Activated CD4-positive, alpha-beta memory T cell treated with anti-CD3 and anti-CD28 coated beads, Interleukin-2, amount 10 ng/mL, durations not matched to agents 7 days and 5 days (primary cell): ENCODE results near the gene SLC9A1. TPM values are rescaled to one million over a fixed set of nuclear protein-coding genes. Genes with fewer than 3 reads are reported as not detected.

Experiments used
- CTCF ChIA-PET: fragments of 350-600 bp; sonication (Branson Sonifier 250); formaldehyde crosslinking; loops from one replicate; lab custom pipeline; 2021; ENCODE audit warnings: antibody characterized with exemption, inconsistent platforms; lab: Charles Lee
- POLR2A ChIA-PET: fragments of 350-600 bp; sonication (Branson Sonifier 250); formaldehyde crosslinking; loops from one replicate; lab custom pipeline; 2021; ENCODE audit warnings: antibody characterized with exemption; lab: Charles Lee
- DNase-seq: peaks from one replicate; pipeline ENCODE4 v3.0.0-alpha.2; 2020
- H3K27ac Mint-ChIP-seq: one replicate; pipeline ENCODE4 v1.8.0; 2021; ENCODE audit warnings: mild to moderate bottlenecking, mixed read lengths
- H3K27me3 Mint-ChIP-seq: one replicate; pipeline ENCODE4 v1.8.0; 2021; ENCODE audit warnings: mixed read lengths
- H3K36me3 Mint-ChIP-seq: one replicate; pipeline ENCODE4 v1.8.0; 2021; ENCODE audit warnings: low read depth, mixed read lengths
- H3K4me1 Mint-ChIP-seq: one replicate; pipeline ENCODE4 v1.8.0; 2021; ENCODE audit warnings: mixed read lengths
- H3K4me3 Mint-ChIP-seq: one replicate; pipeline ENCODE4 v1.8.0; 2021; ENCODE audit warnings: mild to moderate bottlenecking, mixed read lengths
- H3K9me3 Mint-ChIP-seq: one replicate; pipeline ENCODE4 v1.8.0; 2021; ENCODE audit warnings: mixed read lengths
- total RNA-seq, 2 experiments: library from RNA; stranded (reverse); gene quantifications; one replicate each; pipeline ENCODE4 v1.2.3, GENCODE V29; 2021

Gene SLC9A1
- total RNA-seq, 2 experiments from 2014 or later = 26.6 to 27.5 TPM

GRCh38 chr1:27053977-27054753 lies 100.8 kb downstream of the SLC9A1 start:
- DNase-seq = no peak
- Mint-ChIP-seq H3K36me3 (no peaks in the 10 kb centered on the region), H3K4me1 (no peaks in the 10 kb centered on the region), H3K27me3 (peaks cover 1% of the 10 kb centered on the region), H3K27ac (no peak overlapping the region), H3K4me3 (no peak overlapping the region), H3K9me3 (no peaks in the 10 kb centered on the region)
- CTCF ChIA-PET = interaction anchor here (0.5 to 4.0 kb wide), 5 partner anchors 8 to 1139 kb away, joined by 3 to 28 read pairs (median 5); no protein-coding TSS in a partner anchor
- POLR2A ChIA-PET = no interaction called here

- Mint-ChIP-seq H3K9me3 (no peaks in the 10 kb centered on the region), H3K27ac (no peak overlapping the region), H3K4me1 (no peaks in the 10 kb centered on the region), H3K36me3 (no peaks in the 10 kb centered on the region), H3K27me3 (peaks cover 1% of the 10 kb centered on the region), H3K4me3 (no peak overlapping the region)
- ChIA-PET POLR2A (no interaction called here), CTCF (interaction anchor here (3.6 kb wide), 1 partner anchor 9 kb away, joined by 19 read pairs; no protein-coding TSS in a partner anchor)
- DNase-seq = no peak
Observed at GRCh38 chr1:27052527-27052926, 102.4 kb downstream of the SLC9A1 start.

GRCh38 chr1:27049607-27050006 lies 105.3 kb downstream of the SLC9A1 start:
- Mint-ChIP-seq H3K36me3 (no peaks in the 10 kb centered on the region), H3K4me3 (no peak overlapping the region), H3K9me3 (no peaks in the 10 kb centered on the region), H3K4me1 (peaks cover 20% of the 10 kb centered on the region), H3K27me3 (no peaks in the 10 kb centered on the region), H3K27ac (no peak overlapping the region)
- DNase-seq = no peak
- CTCF ChIA-PET = no interaction called here
- POLR2A ChIA-PET = no interaction called here

- Mint-ChIP-seq H3K4me3 (no peak overlapping the region), H3K4me1 (peaks cover 24% of the 10 kb centered on the region), H3K27me3 (no peaks in the 10 kb centered on the region), H3K9me3 (no peaks in the 10 kb centered on the region), H3K27ac (no peak overlapping the region), H3K36me3 (no peaks in the 10 kb centered on the region)
- POLR2A ChIA-PET = no interaction called here
- CTCF ChIA-PET = interaction anchor here (7.5 kb wide), 1 partner anchor 47 kb away, joined by 284 read pairs; no protein-coding TSS in a partner anchor
- DNase-seq = no peak
Observed at GRCh38 chr1:27049100-27049499, 105.8 kb downstream of the SLC9A1 start.

Other genes with a start within 250 kb of the SLC9A1 start
- gene NR0B2, start 241.2 kb downstream of the SLC9A1 start, total RNA-seq = not detected
- gene NUDC, start 233.4 kb downstream of the SLC9A1 start, total RNA-seq = 10 to 100 TPM; 55.5 to 56.1 TPM
- gene KDF1, start 194.7 kb downstream of the SLC9A1 start, total RNA-seq = under 1 TPM in 1 of 2 experiments, not detected in 1; 0.13 TPM
- not detected for gene TRNP1, start 161.4 kb downstream of the SLC9A1 start, total RNA-seq
- not detected for gene TENT5B, start 142.3 kb downstream of the SLC9A1 start, total RNA-seq
- 10 to 100 TPM; 45.4 to 47.1 TPM for gene WDTC1, start 79.5 kb upstream of the SLC9A1 start, total RNA-seq
- 10 to 100 TPM; 33.7 to 35.7 TPM for gene TMEM222, start 167.0 kb upstream of the SLC9A1 start, total RNA-seq
- gene SYTL1, start 186.9 kb upstream of the SLC9A1 start, total RNA-seq = 100 to 1,000 TPM; 124 to 136 TPM
- 10 to 100 TPM; 10.5 to 11.1 TPM for gene MAP3K6, start 211.8 kb upstream of the SLC9A1 start, total RNA-seq
- not detected for gene FCN3, start 219.7 kb upstream of the SLC9A1 start, total RNA-seq
- not detected for gene CD164L2, start 228.2 kb upstream of the SLC9A1 start, total RNA-seq
- gene GPR3, start 237.5 kb upstream of the SLC9A1 start, total RNA-seq = under 1 TPM; 0.58 to 0.65 TPM